HG02885 (cell line): ENCODE data around the gene NCKAP5L.
"Not testable (repeated sequence)": the region's sequence is repeated elsewhere in the genome, so short reads cannot be mapped to it uniquely, and the experiment has no call there.

ENCODE experiments used
- ATAC-seq: cut with Tn5 transposase; IDR thresholded peaks from one replicate; pipeline ENCODE4 v1.9.1; 2021; ENCODE audit warnings: mild to moderate bottlenecking; ENCODE audit not compliant: unreplicated experiment, poor library complexity

The NCKAP5L gene

DNA sequence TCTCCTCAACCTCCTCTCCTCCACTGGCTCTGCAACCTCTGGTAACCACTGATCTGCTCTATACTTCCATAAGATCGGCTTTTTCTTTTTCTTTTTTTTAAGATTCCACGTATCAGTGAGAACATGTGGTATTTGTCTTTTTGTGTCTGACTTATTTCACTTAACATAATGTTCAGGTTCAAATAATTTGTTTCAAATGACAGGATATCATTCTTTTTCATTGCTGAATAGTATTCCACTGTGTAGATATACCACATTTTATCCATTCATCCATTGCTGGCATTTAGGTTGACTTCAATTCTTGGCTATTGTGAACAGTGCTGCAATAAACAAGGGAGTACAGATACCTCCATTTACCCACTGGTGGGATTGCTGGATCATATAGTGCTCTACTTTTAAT, 40.5 kb downstream of the NCKAP5L start:
- no peak for ATAC-seq

DNA sequence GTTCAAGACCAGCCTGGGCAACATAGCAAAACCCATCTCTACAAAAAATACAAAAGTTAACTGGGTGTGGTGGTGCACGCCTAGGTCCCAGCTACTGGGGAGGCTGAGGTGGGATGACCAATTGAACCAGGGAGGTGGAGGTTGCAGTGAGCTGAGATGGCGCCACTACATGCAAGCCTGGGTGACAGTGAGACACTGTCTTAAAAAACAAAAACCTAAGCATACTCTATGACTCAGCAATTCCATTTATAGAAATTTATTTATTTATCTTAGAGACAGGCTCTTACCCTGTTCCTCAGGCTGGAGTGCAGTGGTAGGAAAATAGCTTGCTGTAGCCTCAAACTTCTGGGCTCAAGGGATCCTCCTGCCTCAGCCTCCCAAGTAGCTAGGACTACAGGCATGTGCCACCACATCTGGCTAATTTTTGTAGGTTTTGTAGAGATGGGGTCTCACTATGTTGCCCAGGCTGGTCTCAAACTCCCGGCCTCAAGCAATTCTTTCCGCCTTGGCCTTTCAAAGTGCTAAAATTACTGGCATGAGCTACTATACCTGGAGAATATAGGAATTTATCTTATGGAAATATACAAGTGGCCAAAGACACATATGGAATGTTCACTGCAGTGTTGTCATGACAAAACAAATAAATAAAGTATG, 43.3 kb downstream of the NCKAP5L start:
- no peak for ATAC-seq

DNA sequence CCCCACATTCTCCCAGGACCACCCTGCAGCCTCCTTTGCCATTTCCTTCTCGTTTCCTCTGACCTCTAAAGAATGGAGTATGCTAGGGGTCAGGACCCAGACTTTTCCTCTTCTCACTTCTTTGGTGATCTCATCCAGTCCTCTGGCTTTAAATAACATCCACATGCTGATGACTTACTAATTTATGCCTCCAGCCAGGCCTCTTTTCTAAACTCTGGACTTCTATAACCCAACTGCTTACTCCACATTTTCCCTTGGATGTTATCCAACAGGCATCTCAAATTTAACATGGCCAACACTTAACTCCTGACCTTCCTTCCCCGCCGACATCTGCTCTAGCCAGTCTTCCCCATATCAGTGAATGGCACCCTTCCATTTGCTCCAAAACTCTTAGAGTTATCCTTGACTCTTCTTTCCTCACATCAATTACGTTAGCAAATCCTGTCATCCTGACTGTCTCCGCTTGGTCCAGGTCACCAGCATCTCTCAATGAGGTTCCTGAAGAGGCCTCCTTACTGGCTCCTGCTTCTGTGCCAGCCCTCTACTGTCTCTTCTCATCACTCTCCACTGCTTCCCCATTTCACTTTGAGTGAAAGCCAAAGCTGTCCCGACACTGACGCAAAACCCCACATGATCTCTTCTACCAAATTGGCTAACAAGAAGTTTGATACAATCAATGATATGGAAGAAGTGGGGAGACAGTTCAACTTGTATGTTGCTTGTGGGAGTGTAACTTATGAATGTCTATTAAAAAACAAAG, 44.1 kb downstream of the NCKAP5L start:
- ATAC-seq: no peak

DNA sequence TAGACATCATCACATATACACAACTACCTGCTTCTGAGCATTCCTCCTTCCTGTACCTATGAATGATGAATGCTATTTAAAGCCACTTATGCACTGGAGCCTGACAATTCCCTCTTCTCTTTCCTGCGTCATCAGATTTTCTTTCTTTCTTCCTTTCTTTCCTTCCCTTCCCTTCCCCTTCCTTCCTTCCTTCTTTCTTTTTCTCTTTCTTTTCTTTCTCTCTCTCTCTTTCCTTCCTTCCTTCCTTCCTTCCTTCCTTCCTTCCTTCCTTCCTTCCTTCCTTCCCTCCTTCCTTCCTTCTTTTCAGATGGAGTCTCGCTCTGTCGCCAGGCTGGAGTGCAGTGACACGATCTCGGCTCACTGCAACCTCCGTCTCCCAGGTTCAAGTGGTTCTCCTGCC, 47.3 kb downstream of the NCKAP5L start:
- not testable (repeated sequence) for ATAC-seq

DNA sequence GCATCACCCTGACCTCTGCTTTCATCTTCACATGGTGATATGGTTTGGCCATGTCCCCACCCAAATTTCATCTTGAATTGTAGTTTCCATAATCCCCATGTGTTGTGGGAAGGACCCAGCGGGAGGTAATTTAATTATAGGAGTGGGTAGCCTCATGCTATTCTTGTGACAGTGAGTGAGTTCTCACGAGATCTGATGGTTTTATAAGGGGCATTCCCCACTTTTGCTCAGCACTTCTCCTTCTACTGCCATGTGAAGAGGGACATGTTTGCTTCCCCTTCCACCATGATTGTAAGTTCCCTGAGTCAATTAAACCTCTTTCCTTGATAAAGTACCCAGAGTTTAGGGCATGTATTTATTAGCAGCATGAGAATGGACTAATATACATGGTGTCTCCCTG, 48.6 kb downstream of the NCKAP5L start:
- ATAC-seq: no peak

DNA sequence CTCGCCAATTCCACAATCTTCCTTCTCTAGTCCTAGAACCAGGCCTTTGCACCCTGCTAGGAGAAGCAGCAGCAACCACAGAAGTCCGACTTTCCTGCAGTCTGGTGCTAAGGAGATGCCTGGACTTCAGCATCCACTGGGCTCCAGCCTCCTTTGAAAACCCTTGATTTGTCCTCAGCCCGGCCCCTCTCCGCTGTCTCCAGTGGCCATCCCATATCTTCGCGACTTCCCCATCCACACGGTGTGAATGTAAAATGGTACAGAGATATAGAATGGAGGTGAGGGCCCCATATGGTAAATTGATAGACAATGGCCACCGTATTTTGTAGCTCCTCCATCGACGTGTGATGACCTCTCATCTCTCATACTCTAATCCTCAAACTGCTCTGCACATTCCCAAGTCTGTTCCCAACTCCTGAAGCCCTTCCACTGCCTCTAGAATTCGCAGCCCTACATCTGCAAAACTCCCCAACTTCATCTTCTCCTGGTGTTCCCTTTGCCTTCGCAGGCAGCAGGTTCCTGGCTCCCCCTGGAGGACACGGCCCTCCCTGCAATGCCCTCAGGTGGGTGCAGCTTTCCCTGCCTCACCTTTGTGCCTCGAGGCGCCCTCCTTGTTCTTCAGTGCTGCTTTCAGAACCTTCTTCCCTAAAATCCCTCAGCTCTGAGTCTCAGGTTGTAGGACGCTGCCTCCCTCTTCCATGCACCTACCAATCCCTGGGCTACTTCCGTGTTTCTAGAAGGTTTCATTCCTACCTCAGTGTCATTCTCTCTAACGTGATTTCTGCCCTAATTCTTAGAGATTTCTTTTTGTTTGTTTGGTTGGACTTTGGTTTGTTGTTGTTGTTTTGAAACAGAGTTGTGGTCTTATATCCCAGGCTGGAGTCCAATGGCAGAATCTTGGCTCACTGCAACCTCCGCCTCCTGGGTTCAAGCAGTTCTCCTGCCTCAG, 50.1 kb downstream of the NCKAP5L start:
- no peak for ATAC-seq

DNA sequence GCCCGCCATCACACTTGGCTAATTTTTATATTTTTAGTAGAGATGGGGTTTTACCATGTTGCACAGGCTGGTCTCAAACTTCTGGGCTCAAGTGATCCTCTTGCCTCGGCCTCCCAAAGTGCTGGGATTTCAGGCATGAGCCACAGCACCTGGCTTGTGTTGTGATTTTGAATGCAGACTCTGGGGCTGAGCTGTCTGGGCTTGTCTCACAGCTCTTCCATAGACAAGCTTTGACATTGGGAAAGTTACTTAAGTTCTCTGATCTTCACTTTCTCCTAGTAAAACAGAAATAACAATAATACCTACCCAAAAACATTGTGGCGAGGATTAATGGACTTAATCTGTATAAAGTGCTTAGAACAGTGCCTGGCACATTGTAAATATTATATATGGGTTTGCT, 50.9 kb downstream of the NCKAP5L start:
- no peak for ATAC-seq

DNA sequence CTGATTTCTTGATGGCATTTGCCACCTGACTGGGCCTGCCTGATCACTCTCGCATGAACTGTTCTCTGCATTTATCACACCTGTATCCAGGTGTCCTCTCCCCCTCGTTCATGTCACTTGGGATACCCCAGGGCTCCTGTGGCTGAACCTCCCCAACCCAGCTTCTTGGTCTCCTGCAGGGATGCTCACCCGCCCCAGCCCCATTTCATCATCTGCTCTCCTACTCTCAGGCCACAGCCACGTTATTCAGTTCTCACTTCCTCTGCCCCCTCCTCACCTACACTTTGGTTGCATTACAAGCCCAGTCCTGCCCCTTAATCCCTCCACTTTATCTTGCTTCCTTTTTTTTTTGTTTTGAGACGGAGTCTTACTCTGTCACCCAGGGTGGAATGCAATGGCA, 51.4 kb downstream of the NCKAP5L start:
- ATAC-seq: no peak

DNA sequence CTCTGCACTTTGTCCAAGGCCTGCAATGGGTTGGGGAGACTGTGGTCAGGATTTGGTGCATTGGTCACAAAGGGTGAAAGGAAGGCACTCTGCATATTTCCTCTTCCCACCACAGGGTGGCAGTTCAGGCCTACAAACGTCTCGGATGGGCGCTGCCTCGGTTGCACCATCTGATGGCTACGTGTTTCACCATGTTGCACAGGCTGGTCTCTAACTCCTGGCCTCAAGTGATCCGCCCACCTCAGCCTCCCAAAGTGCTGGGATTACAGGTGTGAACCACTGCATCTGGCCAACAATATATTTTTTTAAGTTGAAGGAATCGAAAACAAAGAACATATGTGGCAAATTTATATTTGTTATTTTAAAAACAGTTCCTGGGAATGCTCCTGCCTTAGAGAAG, 51.8 kb downstream of the NCKAP5L start:
- ATAC-seq: peak; percentile 61

DNA sequence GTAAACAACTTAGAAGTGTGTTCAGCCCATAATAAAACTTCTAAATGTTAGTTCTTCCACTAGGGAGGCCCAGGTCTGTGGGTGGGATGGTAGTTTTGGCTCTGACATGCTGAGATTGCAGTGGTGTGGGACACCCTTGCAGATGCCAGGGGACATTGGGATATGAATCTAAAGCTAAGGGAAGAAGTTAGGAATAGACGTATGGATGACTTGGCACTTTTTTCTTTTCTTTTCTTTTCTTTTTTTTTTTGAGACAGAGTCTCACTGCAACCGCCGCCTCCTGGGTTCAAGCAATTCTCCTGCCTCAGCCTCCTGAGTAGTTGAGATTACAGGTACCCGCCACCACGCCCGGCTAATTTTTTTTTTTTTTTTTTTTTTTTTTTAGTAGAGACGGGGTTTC, 55.1 kb downstream of the NCKAP5L start:
- ATAC-seq: not testable (repeated sequence)

DNA sequence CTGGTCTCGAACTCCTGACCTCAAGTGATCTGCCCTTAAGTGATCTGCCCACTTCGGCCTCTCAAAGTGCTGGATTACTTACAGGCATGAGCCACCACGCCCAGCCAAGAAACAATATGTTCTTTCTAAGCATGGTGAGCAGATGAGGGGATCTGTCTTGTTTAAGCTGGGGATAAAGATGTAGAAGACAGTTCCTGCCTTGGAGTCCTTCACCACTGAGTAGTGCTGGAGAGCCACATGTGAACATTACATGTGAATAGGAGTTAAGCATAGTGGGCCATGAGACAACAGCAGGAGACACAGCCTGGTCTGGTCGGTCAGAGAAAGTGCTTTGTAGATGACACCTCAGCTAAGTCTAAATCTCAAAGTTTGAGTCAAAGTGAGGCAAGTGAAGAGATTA, 60.9 kb downstream of the NCKAP5L start:
- ATAC-seq: no peak

DNA sequence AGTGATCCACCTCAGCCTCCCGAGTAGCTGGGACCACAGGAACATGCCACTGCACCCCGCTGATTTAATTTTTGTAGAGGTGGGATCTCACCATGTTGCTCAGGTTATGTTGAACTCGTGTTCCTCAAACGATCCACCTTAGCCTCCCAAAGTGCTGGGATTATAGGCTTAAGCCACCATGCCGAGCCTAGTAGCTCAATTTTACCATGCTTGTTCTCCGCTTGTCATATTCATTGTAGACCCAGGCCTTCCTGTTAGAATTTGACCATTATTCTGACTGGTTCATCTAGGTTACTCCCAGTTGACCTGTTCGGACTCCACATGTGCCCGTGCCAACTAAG, 62.1 kb downstream of the NCKAP5L start:
- ATAC-seq: no peak

DNA sequence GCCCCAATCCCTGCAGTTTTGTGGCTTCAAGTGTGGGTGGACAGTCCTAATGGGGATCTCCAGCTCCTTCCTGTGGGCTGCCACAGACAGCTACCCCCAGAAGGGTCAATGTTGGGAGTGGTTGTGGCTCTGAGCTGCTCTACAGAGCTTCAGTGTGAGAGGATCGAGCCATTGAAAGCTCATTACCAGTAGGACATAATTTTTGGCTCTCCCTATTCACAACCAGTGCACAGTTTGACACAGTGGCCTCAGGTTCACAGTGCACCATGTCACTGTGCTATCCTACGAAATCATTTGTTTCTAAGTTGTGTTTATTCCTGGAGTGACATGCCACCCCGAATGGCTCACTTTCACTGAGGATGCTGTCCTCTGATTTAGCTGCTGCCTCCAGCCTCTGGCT, 64.1 kb downstream of the NCKAP5L start:
- no peak for ATAC-seq

DNA sequence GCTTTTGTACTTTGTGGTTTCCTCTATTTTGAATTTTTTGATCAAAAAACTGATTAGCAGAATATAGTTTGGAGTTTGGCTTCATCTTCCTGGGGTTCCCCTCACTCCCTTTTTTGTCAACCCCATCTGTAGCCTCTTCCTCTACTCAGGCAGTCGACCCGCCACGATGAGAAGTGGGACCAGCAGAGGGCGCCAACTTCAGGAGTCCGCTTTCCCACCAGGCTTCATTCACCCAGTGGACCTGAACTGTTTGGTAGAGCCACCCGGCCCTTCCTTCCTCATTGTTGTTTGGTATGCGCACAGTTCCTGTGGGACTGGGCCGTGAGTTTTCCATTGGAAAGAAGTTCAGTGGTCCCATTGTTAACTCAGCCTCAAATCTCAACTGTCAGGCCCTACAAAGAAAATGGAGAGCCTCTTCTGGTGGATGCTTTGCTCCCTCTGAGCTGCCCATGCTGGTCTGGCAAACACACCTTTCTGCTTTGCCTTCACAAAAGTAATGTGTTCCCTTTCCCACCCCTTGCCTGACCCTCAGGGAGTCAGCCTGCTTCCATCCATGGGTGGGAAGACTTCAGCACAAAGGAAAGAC, 65.1 kb downstream of the NCKAP5L start:
- no peak for ATAC-seq

DNA sequence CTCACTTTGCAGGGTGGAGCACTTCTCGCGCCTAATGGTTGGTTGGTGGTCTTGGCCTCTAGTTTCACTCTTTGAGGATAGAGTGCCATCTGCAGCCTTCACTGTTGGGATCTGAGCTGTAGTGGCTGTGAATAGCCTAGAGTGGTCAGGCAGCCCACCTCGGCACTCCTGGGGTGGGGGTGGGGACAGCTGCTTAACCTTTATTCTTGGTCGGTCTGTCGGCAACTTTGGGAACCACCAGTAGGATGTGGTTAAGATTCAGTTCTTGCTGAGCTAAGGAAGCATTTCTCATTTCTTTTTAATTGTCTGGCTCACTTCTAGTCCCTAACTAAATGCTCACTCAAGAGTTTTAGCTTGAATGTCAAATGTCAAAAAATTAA, 65.8 kb downstream of the NCKAP5L start:
- ATAC-seq: no peak

DNA sequence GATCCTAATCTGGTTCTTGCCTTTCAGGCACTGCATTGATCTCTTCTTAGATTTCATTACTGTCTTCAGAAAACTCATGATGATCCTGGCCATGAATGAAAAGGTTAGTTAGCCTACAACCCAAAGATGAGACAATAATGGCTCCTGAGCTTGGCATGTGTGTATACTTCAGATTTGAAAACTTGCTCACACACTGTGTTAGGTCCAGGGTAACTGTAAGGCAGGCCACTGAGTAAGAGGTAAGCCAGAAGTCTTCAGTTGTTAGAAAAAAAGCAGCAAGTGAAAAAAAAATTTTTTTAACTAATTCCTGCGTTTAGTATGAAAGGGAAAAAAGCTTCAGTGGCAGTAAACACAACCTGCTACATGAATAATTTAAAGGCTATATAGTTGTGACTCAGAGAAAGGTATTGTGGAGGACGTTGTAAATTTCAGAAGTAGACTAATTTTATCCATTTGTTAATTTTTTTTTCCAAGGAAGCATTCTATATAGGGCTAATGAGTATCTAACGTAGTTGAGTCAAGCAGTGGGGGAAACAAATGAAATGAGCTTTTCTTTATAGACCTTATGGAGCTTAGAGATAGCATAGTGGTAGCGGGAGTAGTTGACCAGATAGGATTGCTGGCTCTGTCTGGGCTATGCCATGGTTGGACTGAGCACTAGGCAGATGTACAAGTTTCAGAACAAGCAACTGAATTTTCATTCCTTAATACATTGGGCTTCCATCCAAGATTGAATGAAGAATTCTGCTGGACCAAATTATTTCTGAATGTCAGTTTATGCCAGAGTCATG, 66.3 kb downstream of the NCKAP5L start:
- ATAC-seq: no peak

DNA sequence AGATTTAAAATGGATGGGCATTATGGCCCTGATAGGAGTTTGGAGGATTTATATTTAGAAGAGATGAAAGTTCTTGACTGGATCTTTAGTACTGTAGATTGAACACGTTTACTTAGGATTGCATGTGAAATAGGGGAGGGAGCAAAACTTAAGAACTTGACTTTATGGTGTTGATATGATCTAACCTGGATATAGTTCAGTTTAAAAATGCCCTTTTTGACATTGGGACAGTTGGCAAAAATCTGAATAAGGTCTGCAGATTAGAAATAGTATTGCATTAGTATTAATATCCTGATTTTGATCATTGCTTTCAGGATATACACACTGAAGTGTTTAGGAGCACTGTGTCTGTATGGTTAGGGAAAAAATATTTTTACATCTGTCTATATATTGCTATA, 77.2 kb downstream of the NCKAP5L start:
- ATAC-seq: no peak

DNA sequence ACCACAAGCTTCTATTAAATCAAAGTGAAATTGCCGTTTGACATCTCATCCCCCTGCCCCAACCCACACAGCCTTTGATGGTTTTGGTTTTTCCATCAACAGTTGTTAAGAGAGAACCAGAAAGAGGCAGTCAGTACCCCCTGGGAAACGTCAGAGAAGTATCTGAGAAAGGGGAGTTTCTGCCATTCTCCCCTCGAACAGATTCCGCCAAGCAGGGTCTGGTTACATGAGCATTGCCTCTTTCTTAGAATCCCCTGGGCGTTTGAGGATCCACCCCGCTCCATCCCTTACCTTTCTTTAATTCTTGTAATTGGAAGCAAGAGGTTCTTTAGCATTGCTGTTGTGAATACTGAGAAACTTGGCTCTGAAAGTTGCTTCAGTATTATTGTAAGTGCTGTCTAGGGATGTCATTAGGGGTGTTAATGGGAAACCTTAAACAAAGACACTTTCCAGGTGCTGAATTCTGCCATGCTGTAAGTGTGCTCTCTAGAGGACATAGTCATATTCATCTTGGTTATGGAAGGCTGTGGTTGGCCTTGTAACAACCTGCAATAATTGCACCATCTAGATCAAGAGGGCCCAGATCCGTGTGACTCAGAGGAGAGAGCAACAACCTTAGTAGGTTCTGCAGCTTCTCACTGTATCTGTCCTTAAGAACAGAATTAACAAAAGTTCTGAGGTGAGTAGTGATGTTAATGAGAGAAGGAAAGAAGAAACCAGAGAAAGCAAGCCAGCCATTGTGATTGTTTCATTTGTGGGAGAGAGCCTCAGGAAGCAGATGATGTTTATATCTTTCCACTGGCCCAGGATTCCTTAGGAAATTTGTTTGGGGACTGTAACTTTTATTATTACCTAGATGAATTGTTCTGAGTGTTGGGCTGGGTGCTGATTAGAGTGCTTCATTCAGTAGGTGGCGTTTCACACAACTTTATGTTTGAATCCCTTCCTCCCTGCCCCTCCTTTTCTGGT, 77.9 kb downstream of the NCKAP5L start:
- peak; percentile 45 for ATAC-seq

DNA sequence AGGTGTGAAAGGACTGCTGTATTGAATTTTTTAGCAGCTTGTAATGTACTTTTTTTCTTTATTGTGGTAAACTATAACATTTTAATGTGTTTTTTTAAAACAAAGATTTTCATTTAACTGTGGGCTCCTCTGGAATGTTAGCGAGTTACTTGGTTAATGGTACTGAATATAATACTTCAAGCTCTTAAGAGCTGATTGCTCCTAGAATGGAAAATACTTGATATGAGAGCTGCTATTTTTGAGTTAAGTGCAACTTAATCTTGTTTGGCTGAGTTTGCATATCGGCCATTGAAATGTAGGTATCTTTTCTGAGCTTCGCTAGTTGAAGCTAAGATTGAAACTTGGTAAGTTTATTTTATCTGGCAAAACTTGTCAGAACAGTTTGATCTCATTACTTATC, 79.4 kb downstream of the NCKAP5L start:
- no peak for ATAC-seq
